ENCODE measurements around the gene SYNM.

The SYNM gene

GRCh38 chr15:99177679-99178078, 72.8 kb downstream of the SYNM start:
- H3K9me3 ChIP-seq (ENCODE audit: control insufficient read depth, low read length) = no peaks in the 10 kb centered on the region
- DNase-seq (ENCODE audit: low read depth) = peak; percentile 24
- peaks cover 39% of the 10 kb centered on the region for H3K4me1 ChIP-seq (ENCODE audit: control insufficient read depth, insufficient read depth, low read length)
- no peak overlapping the region for H3K4me3 ChIP-seq (ENCODE audit: low read length)
- peaks cover 17% of the 10 kb centered on the region for H3K36me3 ChIP-seq (ENCODE audit: control insufficient read depth, insufficient read depth, low read length, severe bottlenecking)
- H3K27me3 ChIP-seq (replicated peaks; ENCODE audit: control insufficient read depth, insufficient read depth, low read length) = no peaks in the 10 kb centered on the region
- H3K9ac ChIP-seq (ENCODE audit: low read length) = no peak overlapping the region

GRCh38 chr15:99180086-99180963, 75.4 kb downstream of the SYNM start:
- DNase-seq (ENCODE audit: low read depth) = no peak
- Histone ChIP-seq H3K9me3 (ENCODE audit: control insufficient read depth, low read length) (no peaks in the 10 kb centered on the region), H3K27me3 (replicated peaks; ENCODE audit: control insufficient read depth, insufficient read depth, low read length) (no peaks in the 10 kb centered on the region), H3K36me3 (ENCODE audit: control insufficient read depth, insufficient read depth, low read length, severe bottlenecking) (no peaks in the 10 kb centered on the region), H3K9ac (ENCODE audit: low read length) (no peak overlapping the region), H3K4me1 (ENCODE audit: control insufficient read depth, insufficient read depth, low read length) (peaks cover 38% of the 10 kb centered on the region), H3K4me3 (ENCODE audit: low read length) (no peak overlapping the region)

- no peak for DNase-seq (ENCODE audit: low read depth)
- Histone ChIP-seq H3K4me1 (ENCODE audit: control insufficient read depth, insufficient read depth, low read length) (peaks cover 37% of the 10 kb centered on the region), H3K27me3 (replicated peaks; ENCODE audit: control insufficient read depth, insufficient read depth, low read length) (no peaks in the 10 kb centered on the region), H3K4me3 (ENCODE audit: low read length) (no peak overlapping the region), H3K36me3 (ENCODE audit: control insufficient read depth, insufficient read depth, low read length, severe bottlenecking) (no peaks in the 10 kb centered on the region), H3K9ac (ENCODE audit: low read length) (peak overlapping the region; percentile 4), H3K9me3 (ENCODE audit: control insufficient read depth, low read length) (no peaks in the 10 kb centered on the region)
These were observed 76.1 kb downstream of the SYNM start for GRCh38 chr15:99180964-99181306.

DNA sequence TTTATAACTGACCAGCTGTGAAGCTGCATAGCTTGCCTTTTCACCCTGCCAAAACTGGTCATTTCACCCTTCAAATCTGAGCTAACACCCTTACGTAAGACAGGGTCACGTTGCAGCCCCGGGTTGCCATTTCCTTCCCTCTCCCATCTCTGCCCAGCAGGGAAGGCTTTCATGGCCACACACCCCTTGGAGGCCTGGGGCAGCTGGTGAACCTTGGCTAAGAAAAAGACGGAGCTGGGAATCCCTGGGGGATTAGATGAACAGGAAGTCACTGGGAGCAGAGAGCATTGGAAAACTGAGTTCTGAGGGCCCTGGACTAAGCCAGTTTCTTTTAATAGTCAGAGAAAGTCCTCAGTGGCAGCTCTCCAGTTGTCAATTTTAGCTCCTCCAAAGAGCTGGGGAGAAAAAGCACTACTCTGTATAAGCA, 76.7 kb downstream of the SYNM start:
- Histone ChIP-seq H3K9ac (ENCODE audit: low read length) (peak overlapping the region; percentile 56), H3K36me3 (ENCODE audit: control insufficient read depth, insufficient read depth, low read length, severe bottlenecking) (no peaks in the 10 kb centered on the region), H3K4me1 (ENCODE audit: control insufficient read depth, insufficient read depth, low read length) (peaks cover 37% of the 10 kb centered on the region), H3K9me3 (ENCODE audit: control insufficient read depth, low read length) (no peaks in the 10 kb centered on the region), H3K4me3 (ENCODE audit: low read length) (no peak overlapping the region), H3K27me3 (replicated peaks; ENCODE audit: control insufficient read depth, insufficient read depth, low read length) (no peaks in the 10 kb centered on the region)
- DNase-seq (ENCODE audit: low read depth) = no peak

DNA sequence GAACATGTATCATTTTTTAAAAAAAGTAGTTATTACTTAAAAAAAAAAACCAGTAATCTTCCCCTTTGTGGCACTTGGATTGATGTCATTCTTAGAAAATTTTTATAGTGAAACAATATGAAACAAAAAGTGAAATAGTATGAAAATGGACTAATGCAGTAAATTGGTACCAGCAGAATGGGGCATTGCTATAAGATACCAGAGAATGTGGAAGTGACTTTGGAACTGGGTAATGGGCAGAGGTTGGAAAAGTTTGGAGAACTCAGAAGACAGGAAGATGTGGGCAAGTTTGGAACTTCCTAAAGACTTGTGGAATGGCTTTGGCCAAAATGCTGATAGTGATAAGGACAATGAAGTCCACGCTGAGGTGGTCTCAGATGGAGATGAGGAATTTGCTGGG, 77.9 kb downstream of the SYNM start:
- no peak overlapping the region for H3K9ac ChIP-seq (ENCODE audit: low read length)
- DNase-seq (ENCODE audit: low read depth) = no peak
- no peaks in the 10 kb centered on the region for H3K9me3 ChIP-seq (ENCODE audit: control insufficient read depth, low read length)
- H3K27me3 ChIP-seq (replicated peaks; ENCODE audit: control insufficient read depth, insufficient read depth, low read length) = no peaks in the 10 kb centered on the region
- no peaks in the 10 kb centered on the region for H3K36me3 ChIP-seq (ENCODE audit: control insufficient read depth, insufficient read depth, low read length, severe bottlenecking)
- H3K4me3 ChIP-seq (ENCODE audit: low read length) = no peak overlapping the region
- H3K4me1 ChIP-seq (ENCODE audit: control insufficient read depth, insufficient read depth, low read length) = peaks cover 35% of the 10 kb centered on the region
